Esophagus muscularis mucosa (tissue), 4 donors: ENCODE results near the gene STOX1. TPM values are rescaled to one million over a fixed set of nuclear protein-coding genes. Genes with fewer than 3 reads are reported as not detected.
"Not testable (repeated sequence)": the region's sequence is repeated elsewhere in the genome, so short reads cannot be mapped to it uniquely, and the experiment has no call there.

Experiments used
- DNase-seq: peaks from one replicate; pipeline ENCODE4 v3.0.0-alpha.2; 2017; ENCODE audit errors: extremely low spot score
- H3K27ac ChIP-seq, 4 donors: fragments of 200-600 bp; sonication (generic); replicated peaks in 1 of 4; 1 replicate in 3 of 4; 2 replicates in 1 of 4; pipeline ENCODE4 v1.5.1; 2016 to 2019; ENCODE audit warnings: mild to moderate bottlenecking in 1 of 4
- H3K27me3 ChIP-seq, 4 donors: fragments of 200-600 bp; sonication (generic); one replicate each; pipeline versions ENCODE4 v1.5.1 to v1.6.0; 2016 to 2019
- H3K36me3 ChIP-seq, 4 donors: fragments of 200-600 bp; sonication (generic); one replicate each; pipeline ENCODE4 v1.5.1; 2016 to 2019
- H3K4me1 ChIP-seq, 4 donors: fragments of 200-600 bp; sonication (generic); one replicate each; pipeline ENCODE4 v1.5.1; 2016 to 2019
- H3K4me3 ChIP-seq, 4 donors: fragments of 200-600 bp; sonication (generic); 1 replicate in 2 of 4; 2 replicates in 2 of 4; pipeline ENCODE4 v1.5.1; 2016 to 2019; ENCODE audit warnings: mild to moderate bottlenecking in 4 of 4, moderate library complexity in 1 of 4
- H3K9me3 ChIP-seq, 4 donors: fragments of 200-600 bp; sonication (generic); 1 replicate in 3 of 4; 2 replicates in 1 of 4; pipeline ENCODE4 v1.5.1; 2016 to 2019
- EP300 ChIP-seq: sonication (generic); formaldehyde crosslinking; IDR thresholded peaks from one replicate; pipeline ENCODE4 v1.6.1; 2017; ENCODE audit warnings: antibody characterized with exemption
- POLR2A ChIP-seq: fragments of 450-650 bp; IDR thresholded peaks from one replicate; pipeline ENCODE4 v1.6.1; 2017; ENCODE audit warnings: antibody characterized with exemption, moderate library complexity, mild to moderate bottlenecking, low read depth
- POLR2AphosphoS5 ChIP-seq, 2 donors: sonication (generic); formaldehyde crosslinking; IDR thresholded peaks; one replicate each; pipeline ENCODE4 v1.6.1; 2017; ENCODE audit warnings: antibody characterized with exemption in 2 of 2
- WGBS: methylation state at CpG from one replicate; pipeline ENCODE4 v1.1.5; 2018; 5-methylcytosine and 5-hydroxymethylcytosine counted together
- intact Hi-C: fragments of 100-400 bp; cut with DNase I; formaldehyde crosslinking; loops from one replicate; pipeline ENCODE4 v1.15.1; 2023
- total RNA-seq, 4 donors: library from RNA; depleted of rRNA; stranded (reverse); fragments of >200 nt; gene quantifications; one replicate each; pipeline versions ENCODE4 v1.1.0 to v1.2.1, GENCODE V29; 2016
- TF ChIP-seq, protein P1 (sequence below), 3 experiments: fragments of 200-600 bp in 2 of 3; fragments of 450-650 bp in 1 of 3; sonication (generic) in 2 of 3; IDR thresholded peaks; one replicate each; pipeline ENCODE4 v1.5.1; 2017 to 2019; ENCODE audit warnings: antibody characterized with exemption in 3 of 3, mild to moderate bottlenecking in 2 of 3, moderate library complexity in 1 of 3

Gene STOX1
- total RNA-seq, 4 donors from 2014 or later, result 3.0 to 13.6 (median 10.0) TPM

DNA sequence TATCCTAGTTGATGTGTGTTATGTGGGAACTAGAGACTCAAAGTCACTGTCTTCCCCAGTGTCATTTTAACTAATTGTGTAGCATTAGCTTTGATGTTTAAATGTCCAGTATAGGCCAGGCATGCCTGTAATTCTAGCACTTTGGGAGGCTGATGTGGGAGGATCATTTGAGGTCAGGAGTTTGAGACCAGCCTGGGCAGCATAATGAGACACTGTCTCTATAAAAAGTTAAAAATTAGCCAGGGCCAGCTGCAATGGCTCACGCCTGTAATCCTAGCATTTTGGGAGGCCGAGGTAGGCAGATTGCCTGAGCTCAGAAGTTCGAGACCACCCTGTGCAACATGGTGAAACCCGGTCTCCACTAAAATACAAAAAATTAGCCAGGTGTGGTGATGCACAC is 98.2 kb downstream of the STOX1 start:
- intact Hi-C loops, result no loop called here
- H3K27me3 ChIP-seq, result no peaks in the 10 kb centered on the region
- 93% methylated on average over 4 of the region's 4 CpGs for WGBS
- peaks cover 6 to 53% (median 36%) of the 10 kb centered on the region in 4 donors for H3K36me3 ChIP-seq
- no peaks in the 10 kb centered on the region for H3K9me3 ChIP-seq
- TF ChIP-seq, protein P1, sequence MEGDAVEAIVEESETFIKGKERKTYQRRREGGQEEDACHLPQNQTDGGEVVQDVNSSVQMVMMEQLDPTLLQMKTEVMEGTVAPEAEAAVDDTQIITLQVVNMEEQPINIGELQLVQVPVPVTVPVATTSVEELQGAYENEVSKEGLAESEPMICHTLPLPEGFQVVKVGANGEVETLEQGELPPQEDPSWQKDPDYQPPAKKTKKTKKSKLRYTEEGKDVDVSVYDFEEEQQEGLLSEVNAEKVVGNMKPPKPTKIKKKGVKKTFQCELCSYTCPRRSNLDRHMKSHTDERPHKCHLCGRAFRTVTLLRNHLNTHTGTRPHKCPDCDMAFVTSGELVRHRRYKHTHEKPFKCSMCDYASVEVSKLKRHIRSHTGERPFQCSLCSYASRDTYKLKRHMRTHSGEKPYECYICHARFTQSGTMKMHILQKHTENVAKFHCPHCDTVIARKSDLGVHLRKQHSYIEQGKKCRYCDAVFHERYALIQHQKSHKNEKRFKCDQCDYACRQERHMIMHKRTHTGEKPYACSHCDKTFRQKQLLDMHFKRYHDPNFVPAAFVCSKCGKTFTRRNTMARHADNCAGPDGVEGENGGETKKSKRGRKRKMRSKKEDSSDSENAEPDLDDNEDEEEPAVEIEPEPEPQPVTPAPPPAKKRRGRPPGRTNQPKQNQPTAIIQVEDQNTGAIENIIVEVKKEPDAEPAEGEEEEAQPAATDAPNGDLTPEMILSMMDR (IDR thresholded peaks at IDR 0.05), result no peak
- TF ChIP-seq POLR2AphosphoS5 (IDR thresholded peaks at IDR 0.05) (no peak), EP300 (no peak), POLR2A (no peak)
- no peak for DNase-seq
- H3K4me1 ChIP-seq, result peaks cover 0 to 15% (median 8%) of the 10 kb centered on the region in 4 donors
- H3K4me3 ChIP-seq, result no peak overlapping the region
- no peak overlapping the region for H3K27ac ChIP-seq

DNA sequence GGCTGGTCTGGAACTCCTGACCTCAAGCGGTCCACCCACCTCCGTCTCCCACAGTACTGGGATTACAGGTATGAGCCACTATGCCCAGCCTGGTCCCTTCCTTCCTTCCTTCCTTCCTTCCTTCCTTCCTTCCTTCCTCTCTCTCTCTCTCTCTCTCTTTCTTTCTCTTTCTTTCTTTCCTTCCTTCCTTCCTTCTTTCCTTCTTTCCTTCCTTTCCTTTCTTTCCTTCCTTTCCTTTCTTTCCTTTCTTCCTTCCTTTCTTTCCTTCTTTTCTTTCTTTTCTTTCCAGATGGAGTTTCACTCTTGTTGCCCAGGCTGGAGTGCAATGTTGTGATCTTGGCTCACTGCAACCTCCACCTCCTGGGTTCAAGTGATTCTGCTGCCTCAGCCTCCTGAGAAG is 101.8 kb downstream of the STOX1 start:
- H3K9me3 ChIP-seq, intact Hi-C loops, H3K27me3 ChIP-seq, DNase-seq, H3K27ac ChIP-seq, H3K4me1 ChIP-seq, H3K4me3 ChIP-seq: not testable (repeated sequence)
- 96% methylated on average over 2 of the region's 2 CpGs for WGBS
- H3K36me3 ChIP-seq, result peaks cover 0 to 65% (median 42%) of the 10 kb centered on the region in 4 donors

DNA sequence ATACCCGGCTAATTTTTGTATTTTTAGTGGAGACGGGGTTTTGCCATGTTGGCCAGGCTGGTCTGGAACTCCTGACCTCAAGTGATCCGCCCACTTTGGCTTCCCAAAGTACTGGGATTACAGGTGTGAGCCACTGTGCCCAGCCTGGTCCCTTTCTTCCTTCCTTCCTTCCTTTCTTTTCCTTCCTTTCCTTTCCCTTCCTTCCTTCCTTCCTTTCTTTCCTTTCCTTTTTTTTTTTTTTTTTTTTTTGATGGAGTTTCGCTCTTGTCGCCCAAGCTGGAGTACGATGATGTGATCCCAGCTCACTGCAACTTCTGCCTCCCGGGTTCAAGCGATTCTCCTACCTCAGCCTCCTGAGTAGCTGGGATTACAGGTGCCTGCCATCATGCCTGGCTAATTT is 102.6 kb downstream of the STOX1 start:
- DNase-seq, H3K4me3 ChIP-seq, H3K27ac ChIP-seq, intact Hi-C loops, H3K9me3 ChIP-seq, H3K4me1 ChIP-seq, H3K27me3 ChIP-seq: not testable (repeated sequence)
- peaks cover 0 to 72% (median 46%) of the 10 kb centered on the region in 4 donors for H3K36me3 ChIP-seq
- WGBS, result 100% methylated on average over 8 of the region's 8 CpGs

DNA sequence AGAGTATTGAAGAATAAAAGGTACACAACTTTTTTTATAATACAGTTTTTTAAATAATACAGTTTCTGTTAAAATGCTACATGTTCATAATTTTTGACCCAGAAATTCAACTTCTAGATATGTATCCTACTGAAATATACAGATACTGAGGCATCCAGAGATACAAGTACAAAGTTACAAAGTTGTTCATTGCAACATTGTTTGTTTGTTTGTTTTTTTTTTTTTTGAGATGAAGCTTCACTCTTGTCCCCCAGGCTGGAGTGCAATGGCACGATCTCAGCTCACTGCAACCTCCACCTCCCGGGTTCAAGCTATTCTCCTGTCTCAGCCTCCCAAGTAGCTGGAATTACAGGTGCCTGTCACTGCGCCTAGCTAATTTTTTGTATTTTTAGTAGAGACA is 105.5 kb downstream of the STOX1 start:
- intact Hi-C loops, result not testable (repeated sequence)
- WGBS, result 93% methylated on average over 3 of the region's 3 CpGs

DNA sequence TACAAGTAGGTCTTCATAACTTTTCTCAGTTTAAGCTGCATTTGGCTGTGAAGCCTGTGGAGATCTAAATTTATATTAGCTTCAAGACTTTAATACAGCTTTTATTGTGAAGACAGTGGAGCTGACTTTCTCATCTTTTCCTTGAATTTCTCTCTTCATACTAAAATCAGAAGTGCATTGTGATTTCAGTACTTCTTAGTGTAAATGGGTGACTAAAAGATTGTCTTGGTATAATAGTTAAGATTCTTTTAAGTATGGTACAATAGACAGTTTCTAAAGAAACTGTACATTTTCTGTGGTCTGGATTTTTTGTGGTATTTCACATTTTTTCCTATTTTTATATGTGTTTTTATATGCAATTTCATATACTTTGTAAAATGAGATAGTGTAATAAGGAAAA is 107.7 kb downstream of the STOX1 start:
- intact Hi-C loops, result no loop called here
- no peak overlapping the region for H3K27ac ChIP-seq
- no peak for DNase-seq
- no peaks in the 10 kb centered on the region for H3K27me3 ChIP-seq
- TF ChIP-seq EP300, result no peak
- no peaks in the 10 kb centered on the region for H3K9me3 ChIP-seq
- peaks cover 16 to 94% (median 69%) of the 10 kb centered on the region in 4 donors for H3K36me3 ChIP-seq
- no peak overlapping the region for H3K4me3 ChIP-seq
- H3K4me1 ChIP-seq, result peaks cover 0 to 3% (median 0%) of the 10 kb centered on the region in 4 donors

More for the DNA sequence above, 105.5 kb downstream of the STOX1 start:
- not testable (repeated sequence) for H3K9me3 ChIP-seq, DNase-seq, H3K27ac ChIP-seq, H3K4me1 ChIP-seq, H3K27me3 ChIP-seq, H3K4me3 ChIP-seq
- peaks cover 8 to 92% (median 67%) of the 10 kb centered on the region in 4 donors for H3K36me3 ChIP-seq

DNA sequence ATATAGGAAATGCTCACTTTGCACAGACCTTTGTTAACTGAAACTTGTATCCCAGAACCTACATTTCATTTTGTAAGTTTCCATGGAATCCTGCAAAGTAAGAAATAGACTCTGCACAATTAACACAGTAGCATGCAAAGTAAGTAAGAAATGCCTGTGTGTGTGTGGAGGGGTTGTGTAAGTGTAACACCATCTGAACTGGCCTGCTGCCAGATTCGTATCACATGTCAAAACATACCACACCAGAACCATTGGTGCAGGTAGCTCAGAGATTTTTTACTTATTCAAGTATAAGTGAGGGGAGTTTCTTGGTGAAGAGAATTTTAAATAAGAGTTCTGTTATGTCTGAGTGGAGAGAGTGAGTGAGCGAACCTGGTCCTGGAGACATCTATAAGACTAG is 110.8 kb downstream of the STOX1 start:
- no peak overlapping the region for H3K27ac ChIP-seq
- H3K4me3 ChIP-seq, result no peak overlapping the region
- no peaks in the 10 kb centered on the region for H3K27me3 ChIP-seq
- no peaks in the 10 kb centered on the region for H3K9me3 ChIP-seq
- DNase-seq, result no peak
- H3K4me1 ChIP-seq, result no peaks in the 10 kb centered on the region
- H3K36me3 ChIP-seq, result peaks cover 36 to 99% (median 67%) of the 10 kb centered on the region in 4 donors
- no peak for TF ChIP-seq EP300
- TF ChIP-seq POLR2A, result no peak
- TF ChIP-seq POLR2AphosphoS5 (IDR thresholded peaks at IDR 0.05), result no peak
- TF ChIP-seq, protein P1 (IDR thresholded peaks at IDR 0.05), result no peak
- 66% methylated on average over 2 of the region's 2 CpGs for WGBS
- intact Hi-C loops, result no loop called here

DNA sequence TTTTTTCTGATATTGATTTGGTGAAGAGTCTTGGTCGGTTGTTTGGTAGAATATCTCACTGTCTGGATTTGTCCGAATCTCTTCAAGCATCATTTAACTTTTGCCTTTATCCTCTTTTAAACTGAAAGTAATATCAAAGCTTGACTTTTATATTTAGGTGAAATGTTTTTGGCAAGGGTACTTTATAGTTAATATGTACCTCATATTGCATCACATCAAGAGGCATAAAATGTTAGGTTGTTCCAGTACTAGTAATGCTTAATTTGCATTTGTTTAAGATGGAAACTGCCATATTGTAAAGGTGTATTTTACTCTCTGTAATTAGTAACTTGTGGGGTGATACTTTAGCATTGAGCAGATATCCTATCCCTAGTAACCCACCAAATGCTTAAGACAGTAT is 111.6 kb downstream of the STOX1 start:
- WGBS, result 95% methylated on average over 2 of the region's 2 CpGs
- TF ChIP-seq EP300 (no peak), POLR2A (no peak), POLR2AphosphoS5 (IDR thresholded peaks at IDR 0.05) (no peak)
- TF ChIP-seq, protein P1 (IDR thresholded peaks at IDR 0.05), result no peak
- H3K4me1 ChIP-seq, result no peaks in the 10 kb centered on the region
- H3K9me3 ChIP-seq, result no peaks in the 10 kb centered on the region
- peaks cover 36 to 99% (median 71%) of the 10 kb centered on the region in 4 donors for H3K36me3 ChIP-seq
- H3K27me3 ChIP-seq, result no peaks in the 10 kb centered on the region
- no peak overlapping the region for H3K27ac ChIP-seq
- no peak for DNase-seq
- intact Hi-C loops, result no loop called here
- no peak overlapping the region for H3K4me3 ChIP-seq

DNA sequence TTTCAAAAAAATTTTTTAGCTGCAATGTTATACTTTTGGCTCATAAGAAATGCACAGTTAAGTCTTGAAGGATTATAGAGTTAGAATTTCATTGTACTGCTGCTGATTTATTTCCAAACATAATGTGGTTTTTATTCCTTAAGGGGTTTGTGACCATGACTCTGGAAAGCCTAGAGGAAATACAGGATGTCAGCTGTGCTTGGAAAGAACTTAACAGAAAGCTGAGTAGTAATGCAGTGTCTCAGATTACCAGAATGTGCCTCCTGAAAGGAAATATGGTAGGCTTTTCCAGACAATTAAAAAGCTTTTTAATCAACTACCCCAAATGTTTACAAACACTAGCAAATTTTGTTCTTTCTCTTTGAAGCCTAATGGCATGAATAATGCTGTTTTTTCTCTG is 113.6 kb downstream of the STOX1 start:
- H3K4me1 ChIP-seq, H3K4me3 ChIP-seq, H3K27ac ChIP-seq, DNase-seq, intact Hi-C loops, H3K27me3 ChIP-seq, H3K9me3 ChIP-seq: not testable (repeated sequence)
- H3K36me3 ChIP-seq, result peaks cover 53 to 99% (median 75%) of the 10 kb centered on the region in 4 donors
